GM21576 (cell line): ENCODE results near the gene SMPD1.

Experiments used
- ATAC-seq: cut with Tn5 transposase; IDR thresholded peaks from one replicate; pipeline ENCODE4 v1.9.1; 2021; ENCODE audit warnings: mild to moderate bottlenecking, moderate library complexity; ENCODE audit not compliant: unreplicated experiment

The SMPD1 gene

DNA sequence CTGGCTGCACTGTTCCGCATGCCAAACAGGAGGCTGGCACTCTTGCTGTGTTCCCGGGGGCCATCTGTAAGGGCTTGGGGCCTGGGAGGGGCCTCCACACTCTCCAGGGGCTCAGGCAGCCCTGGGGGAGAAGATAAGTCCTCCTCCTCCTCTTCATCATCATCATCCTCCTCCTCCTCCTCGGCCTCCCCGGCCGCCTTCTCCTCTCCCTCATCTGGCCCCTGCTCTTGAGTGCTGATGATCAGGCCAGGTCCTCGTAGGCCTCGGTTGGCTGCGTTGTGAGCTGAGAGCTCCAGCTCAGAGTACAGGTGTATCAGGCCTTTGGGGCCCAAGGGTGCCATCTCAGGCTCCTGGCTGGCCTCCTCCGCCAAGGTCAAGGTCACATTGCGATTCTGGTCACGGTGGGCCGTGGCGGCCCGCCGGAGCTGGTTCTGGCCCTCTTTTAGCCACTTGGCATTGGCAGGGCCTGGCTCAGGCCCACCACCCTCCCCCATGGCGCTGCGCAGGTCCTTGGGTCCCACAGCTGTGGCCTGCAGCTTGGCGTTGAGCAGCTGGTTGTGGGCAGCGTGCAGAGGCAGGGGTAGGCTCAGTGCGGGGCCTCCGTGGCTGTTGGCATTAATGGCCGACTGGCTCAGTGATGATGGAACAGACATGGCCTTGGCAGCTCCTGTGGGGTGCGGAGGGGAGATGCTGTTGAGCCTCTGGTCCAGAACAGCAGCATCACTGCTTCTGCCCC is 20.6 kb downstream of the SMPD1 start:
- ATAC-seq, result no peak

- ATAC-seq, result no peak
These were observed 21.3 kb downstream of the SMPD1 start for GRCh38 chr11:6411594-6412031.

- no peak for ATAC-seq
These were observed 23.5 kb downstream of the SMPD1 start for GRCh38 chr11:6413791-6414201.

- peak; percentile 55 for ATAC-seq
These were observed 24.6 kb downstream of the SMPD1 start for GRCh38 chr11:6414874-6415328.

GRCh38 chr11:6415797-6416196 is 25.5 kb downstream of the SMPD1 start:
- no peak for ATAC-seq

DNA sequence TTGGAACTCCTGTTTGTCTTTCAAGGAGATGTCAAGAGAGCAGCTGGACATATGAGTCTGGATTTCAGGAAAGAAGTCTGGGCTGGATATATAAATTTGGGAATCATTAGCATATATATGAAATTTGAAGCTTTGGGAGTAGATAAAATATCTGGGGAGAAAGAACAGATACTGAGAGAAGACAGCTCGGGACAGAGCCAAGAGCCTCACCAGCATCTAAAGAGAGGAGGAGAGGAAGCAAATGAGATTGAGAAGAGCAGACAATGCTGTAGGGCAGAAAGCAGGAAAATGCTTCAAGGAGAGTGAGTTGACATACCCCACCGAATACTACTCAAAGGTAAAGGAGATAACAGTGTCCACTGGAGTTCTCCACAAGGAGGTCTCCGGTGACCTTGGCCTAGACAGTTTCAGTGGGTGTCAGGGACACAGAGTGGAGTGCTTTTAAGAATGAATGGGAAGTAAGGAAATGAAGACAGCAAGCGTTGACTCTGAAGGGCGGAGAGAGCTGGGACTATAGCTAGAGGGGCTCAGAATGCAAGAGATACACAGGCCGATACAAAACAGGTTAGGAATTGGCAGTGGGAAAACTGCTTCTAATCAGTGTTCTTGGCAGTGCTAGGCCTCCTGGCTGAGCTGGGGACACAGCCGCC is 27.8 kb downstream of the SMPD1 start:
- ATAC-seq, result no peak

DNA sequence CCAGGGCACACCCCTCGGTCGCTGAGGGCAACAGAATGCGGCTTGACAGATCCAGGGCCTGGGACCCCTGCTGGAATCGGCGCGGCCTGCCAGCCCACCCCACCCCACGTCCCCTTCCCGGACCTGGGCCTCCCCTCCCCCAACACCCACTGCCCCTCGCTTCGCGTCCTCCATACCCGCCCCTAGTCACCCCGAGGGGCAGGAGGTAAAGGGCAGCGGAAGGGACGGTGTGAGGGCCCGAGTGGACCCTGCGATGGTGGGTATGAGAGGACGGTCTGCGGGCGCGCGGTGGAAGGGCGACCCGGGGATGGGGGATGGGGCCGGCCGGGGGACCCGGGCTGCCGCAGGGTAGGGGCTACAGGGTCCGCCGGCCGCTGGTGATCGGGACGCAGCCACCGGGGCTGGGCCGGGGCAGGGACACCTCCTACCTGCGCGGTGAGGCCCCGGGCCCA is 28.3 kb downstream of the SMPD1 start:
- ATAC-seq, result no peak

DNA sequence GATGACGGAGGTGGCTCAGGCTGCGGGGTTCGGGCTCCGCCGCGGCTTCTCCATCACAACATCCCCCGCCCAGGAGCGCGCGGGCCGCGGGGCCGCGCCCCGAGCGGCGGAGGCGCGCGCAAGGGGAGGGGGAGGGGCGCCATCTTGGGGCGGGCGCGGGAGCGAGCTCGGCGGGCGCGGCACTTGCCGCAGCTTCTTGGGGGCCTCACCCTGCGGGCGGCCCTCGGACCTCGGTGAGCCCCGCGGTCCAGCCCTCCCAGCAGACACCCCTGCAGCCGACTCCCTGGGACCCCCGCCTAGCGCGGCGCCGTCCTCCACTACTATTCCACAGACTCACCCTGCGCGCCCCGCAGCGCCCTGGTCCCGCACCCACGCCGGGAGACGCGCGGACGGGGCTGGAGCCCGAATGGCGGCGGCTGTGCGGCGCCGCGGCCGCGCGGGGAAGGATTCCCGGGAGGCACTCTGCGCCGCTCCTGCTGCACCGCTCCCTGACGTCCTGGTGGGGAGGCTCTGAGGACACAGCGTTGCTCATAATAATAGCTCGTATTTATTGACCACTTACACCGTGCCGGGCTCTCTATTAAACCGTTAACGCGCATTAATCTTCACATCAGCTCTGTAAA is 28.8 kb downstream of the SMPD1 start, which contains the start of gene APBB1:
Gene APBB1, minus strand, starts transcription at position 86 of the 623 bp plus-strand sequence. CDS start 7,747 bp downstream, outside the sequence.
- peak; percentile 42 for ATAC-seq

GRCh38 chr11:6420677-6421076 is 30.4 kb downstream of the SMPD1 start:
- no peak for ATAC-seq

DNA sequence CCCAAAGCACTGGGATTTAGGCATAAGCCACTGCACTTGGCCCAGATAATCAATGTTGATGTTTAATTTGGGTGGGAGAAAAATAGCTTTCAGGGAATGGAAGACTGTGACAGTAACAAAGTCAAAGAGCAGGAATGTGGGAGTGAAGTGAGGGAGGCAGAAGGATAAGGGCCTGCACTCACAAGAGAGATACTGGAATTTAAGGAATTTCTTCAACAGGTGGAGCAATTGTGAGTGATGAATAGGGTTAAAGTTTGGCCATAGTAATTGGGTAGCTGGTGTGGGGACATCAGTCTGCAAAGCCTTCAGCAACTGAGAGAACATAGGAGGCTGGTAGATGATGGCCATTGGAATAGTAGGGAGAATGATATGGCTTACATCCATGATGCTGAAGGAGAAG is 37.2 kb downstream of the SMPD1 start:
- ATAC-seq, result no peak

DNA sequence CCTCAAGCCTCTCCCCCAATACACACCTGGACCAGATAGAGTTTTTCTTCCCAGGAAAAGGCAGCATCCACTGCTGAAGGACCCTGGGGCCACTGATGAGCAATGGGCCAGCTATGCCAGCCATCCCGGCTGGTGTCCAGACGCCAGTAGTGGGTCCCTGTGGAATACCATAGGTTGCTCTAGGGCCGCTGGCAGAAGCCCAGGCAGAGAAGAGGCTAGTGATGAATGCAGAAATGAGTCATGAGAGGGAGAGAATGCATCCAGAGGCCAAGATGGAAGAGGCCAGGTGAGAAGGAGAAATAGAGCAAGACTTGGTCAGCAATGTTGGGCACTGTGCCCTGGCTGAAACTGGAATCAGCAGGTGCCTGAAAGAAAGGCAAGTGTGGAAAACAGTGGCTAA is 41.6 kb downstream of the SMPD1 start:
- no peak for ATAC-seq

GRCh38 chr11:6433998-6434660 is 43.9 kb downstream of the SMPD1 start:
- ATAC-seq, result peak; percentile 39

DNA sequence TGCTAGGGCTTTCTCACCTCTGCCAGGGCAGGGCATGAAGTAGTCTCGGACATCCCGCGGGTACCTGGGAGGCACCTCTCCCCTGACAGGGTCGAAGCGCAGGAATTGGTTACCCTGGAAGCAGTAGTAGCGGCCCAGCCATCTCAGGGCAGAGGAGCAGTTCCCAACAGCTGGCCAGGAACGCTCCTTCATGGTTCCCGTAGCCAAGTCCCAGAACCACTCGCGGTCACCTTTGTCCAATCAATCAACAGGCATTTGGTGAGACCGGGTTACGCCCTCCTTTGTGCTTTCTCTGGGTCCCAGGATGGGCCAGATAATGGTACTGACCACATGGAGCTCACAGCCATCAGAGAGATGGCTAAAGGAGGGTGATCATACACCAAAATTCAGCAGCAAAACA is 47.1 kb downstream of the SMPD1 start:
- ATAC-seq, result no peak

- ATAC-seq, result no peak
These were observed 47.7 kb downstream of the SMPD1 start for GRCh38 chr11:6437993-6438392.

- no peak for ATAC-seq
These were observed 48.8 kb downstream of the SMPD1 start for GRCh38 chr11:6438979-6439571.

- ATAC-seq, result no peak
These were observed 50.7 kb downstream of the SMPD1 start, which contains the start of gene HPX for GRCh38 chr11:6440906-6441358. TSS of gene HPX (minus strand) at chr11:6440987. CDS start at chr11:6440963, 24 bp downstream.

- no peak for ATAC-seq
These were observed 52.2 kb downstream of the SMPD1 start for GRCh38 chr11:6442441-6442840.

DNA sequence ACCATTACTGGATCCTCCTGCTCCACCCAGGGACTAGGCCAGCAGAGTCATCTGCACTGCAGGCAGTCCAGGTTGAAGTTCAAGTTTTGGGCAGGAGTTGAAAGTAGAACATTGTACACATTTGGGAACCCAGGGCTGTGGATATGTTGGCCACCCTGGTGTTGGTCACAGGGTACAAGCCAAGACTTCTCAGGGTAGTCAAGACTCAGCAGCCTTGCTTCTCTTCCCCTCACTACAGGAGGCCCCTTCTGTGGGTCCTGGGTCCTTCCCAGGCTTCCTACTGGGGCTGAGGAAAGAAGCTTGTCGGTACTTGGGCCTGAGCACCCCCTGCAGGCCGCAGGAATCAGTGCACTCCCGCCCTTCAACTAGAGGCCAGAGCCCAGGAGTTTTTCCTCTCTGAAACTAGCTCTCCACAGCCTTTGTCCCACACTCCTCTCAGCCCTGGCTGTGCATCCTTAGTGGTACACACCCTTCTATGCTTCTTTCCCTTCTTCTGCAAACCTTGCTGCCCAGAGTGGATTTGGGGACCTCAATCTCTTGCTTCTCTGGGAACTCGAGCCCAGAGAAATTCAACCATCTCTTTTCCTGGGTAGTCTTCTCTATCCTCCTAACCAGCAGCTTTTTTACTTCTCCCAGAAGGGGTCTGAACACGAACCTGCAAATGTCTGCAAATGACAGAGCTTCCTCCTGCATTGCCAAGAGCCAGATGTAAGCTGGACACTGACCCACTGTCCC is 53.2 kb downstream of the SMPD1 start:
- peak; percentile 77 for ATAC-seq
